Measurements from ENCODE around the gene PIEZO2.

Gene PIEZO2

GRCh38 chr18:10893761-10894160 is 255.6 kb downstream of the PIEZO2 start:
- H3K18ac ChIP-seq (ENCODE audit: low read depth in 1 of 2, low read length in 2 of 2) = no peak overlapping the region
- 97% methylated on average over 5 of the region's 5 CpGs for WGBS
- H3K4ac ChIP-seq (ENCODE audit: low read depth in 1 of 2, low read length in 2 of 2) = no peak overlapping the region
- no peak overlapping the region for H3K14ac ChIP-seq (ENCODE audit: low read length in 2 of 2)
- H3K9me3 ChIP-seq (ENCODE audit: control insufficient read depth, low read length) = no peaks in the 10 kb centered on the region
- no peak overlapping the region for H4K91ac ChIP-seq (ENCODE audit: low read length)
- peaks cover 0 to 6% of the 10 kb centered on the region in 2 experiments for H3K27me3 ChIP-seq (ENCODE audit: control insufficient read depth in 1 of 2, insufficient read depth in 1 of 2, low read length in 2 of 2)
- no peaks in the 10 kb centered on the region for H3K36me3 ChIP-seq (ENCODE audit: control insufficient read depth in 1 of 2, insufficient read depth in 2 of 2, low read depth in 1 of 2, low read length in 2 of 2)
- H2BK12ac ChIP-seq (ENCODE audit: low read length in 2 of 2) = no peak overlapping the region
- peaks cover under 1% of the 10 kb centered on the region for H3K4me1 ChIP-seq (ENCODE audit: control insufficient read depth, insufficient read depth, low read depth, low read length)
- no peak overlapping the region for H4K8ac ChIP-seq (ENCODE audit: low read length)
- DNase-seq = no peak
- H2AK5ac ChIP-seq (ENCODE audit: low read length, severe bottlenecking) = no peak overlapping the region
- no peaks in the 10 kb centered on the region for H3K79me1 ChIP-seq (replicated peaks; ENCODE audit: low read length, poor library complexity, severe bottlenecking)
- H3K27ac ChIP-seq (ENCODE audit: low read length, poor library complexity, severe bottlenecking) = no peak overlapping the region
- no peak overlapping the region for H3K4me3 ChIP-seq (ENCODE audit: insufficient read depth in 1 of 2, low read depth in 1 of 2, low read length in 2 of 2)
- no peak overlapping the region for H2AFZ ChIP-seq (ENCODE audit: low read depth, low read length)
- no peak overlapping the region for H2BK5ac ChIP-seq (ENCODE audit: low read depth, low read length, poor library complexity, severe bottlenecking)
- H2BK15ac ChIP-seq (ENCODE audit: low read depth, poor library complexity, severe bottlenecking) = no peak overlapping the region
- no peak overlapping the region for H2BK120ac ChIP-seq (ENCODE audit: low read depth, low read length)
- no peak overlapping the region for H3K9ac ChIP-seq (ENCODE audit: low read length)
- H3K23ac ChIP-seq (ENCODE audit: low read length in 2 of 2) = no peak overlapping the region
- no peak overlapping the region for H3K4me2 ChIP-seq (ENCODE audit: low read length, poor library complexity, severe bottlenecking)

GRCh38 chr18:10893196-10893595 is 256.2 kb downstream of the PIEZO2 start:
- H3K4ac ChIP-seq (ENCODE audit: low read depth in 1 of 2, low read length in 2 of 2) = peak overlapping the region in 1 of 2 experiments; percentile 66
- H2BK15ac ChIP-seq (ENCODE audit: low read depth, poor library complexity, severe bottlenecking) = no peak overlapping the region
- no peaks in the 10 kb centered on the region for H3K4me1 ChIP-seq (ENCODE audit: control insufficient read depth, insufficient read depth, low read depth, low read length)
- no peak overlapping the region for H4K91ac ChIP-seq (ENCODE audit: low read length)
- peaks cover 0 to 6% of the 10 kb centered on the region in 2 experiments for H3K27me3 ChIP-seq (ENCODE audit: control insufficient read depth in 1 of 2, insufficient read depth in 1 of 2, low read length in 2 of 2)
- peak overlapping the region in 1 of 2 experiments; percentile 37 for H2BK12ac ChIP-seq (ENCODE audit: low read length in 2 of 2)
- H3K9ac ChIP-seq (ENCODE audit: low read length) = no peak overlapping the region
- H4K8ac ChIP-seq (ENCODE audit: low read length) = no peak overlapping the region
- no peak overlapping the region for H3K27ac ChIP-seq (ENCODE audit: low read length, poor library complexity, severe bottlenecking)
- peak overlapping the region; percentile 78 to 89 for H3K18ac ChIP-seq (ENCODE audit: low read depth in 1 of 2, low read length in 2 of 2)
- no peak overlapping the region for H3K4me2 ChIP-seq (ENCODE audit: low read length, poor library complexity, severe bottlenecking)
- H2BK120ac ChIP-seq (ENCODE audit: low read depth, low read length) = no peak overlapping the region
- H3K9me3 ChIP-seq (ENCODE audit: control insufficient read depth, low read length) = no peaks in the 10 kb centered on the region
- H2AFZ ChIP-seq (ENCODE audit: low read depth, low read length) = no peak overlapping the region
- H3K23ac ChIP-seq (ENCODE audit: low read length in 2 of 2) = no peak overlapping the region
- DNase-seq = no peak
- H3K4me3 ChIP-seq (ENCODE audit: insufficient read depth in 1 of 2, low read depth in 1 of 2, low read length in 2 of 2) = no peak overlapping the region
- no peak overlapping the region for H2AK5ac ChIP-seq (ENCODE audit: low read length, severe bottlenecking)
- WGBS = 68% methylated on average over 1 of the region's 2 CpGs
- H3K79me1 ChIP-seq (replicated peaks; ENCODE audit: low read length, poor library complexity, severe bottlenecking) = no peaks in the 10 kb centered on the region
- peak overlapping the region in 1 of 2 experiments; percentile 86 for H3K14ac ChIP-seq (ENCODE audit: low read length in 2 of 2)
- no peak overlapping the region for H2BK5ac ChIP-seq (ENCODE audit: low read depth, low read length, poor library complexity, severe bottlenecking)
- H3K36me3 ChIP-seq (ENCODE audit: control insufficient read depth in 1 of 2, insufficient read depth in 2 of 2, low read depth in 1 of 2, low read length in 2 of 2) = no peaks in the 10 kb centered on the region

GRCh38 chr18:10892786-10893185 is 256.6 kb downstream of the PIEZO2 start:
- H3K4me3 ChIP-seq (ENCODE audit: insufficient read depth in 1 of 2, low read depth in 1 of 2, low read length in 2 of 2) = no peak overlapping the region
- H3K4ac ChIP-seq (ENCODE audit: low read depth in 1 of 2, low read length in 2 of 2) = no peak overlapping the region
- H2BK15ac ChIP-seq (ENCODE audit: low read depth, poor library complexity, severe bottlenecking) = no peak overlapping the region
- H3K4me2 ChIP-seq (ENCODE audit: low read length, poor library complexity, severe bottlenecking) = no peak overlapping the region
- H2AFZ ChIP-seq (ENCODE audit: low read depth, low read length) = no peak overlapping the region
- no peak overlapping the region for H3K14ac ChIP-seq (ENCODE audit: low read length in 2 of 2)
- no peak overlapping the region for H3K9ac ChIP-seq (ENCODE audit: low read length)
- H3K27me3 ChIP-seq (ENCODE audit: control insufficient read depth in 1 of 2, insufficient read depth in 1 of 2, low read length in 2 of 2) = peaks cover 0 to 6% of the 10 kb centered on the region in 2 experiments
- no peak overlapping the region for H3K23ac ChIP-seq (ENCODE audit: low read length in 2 of 2)
- no peak overlapping the region for H4K8ac ChIP-seq (ENCODE audit: low read length)
- peak; percentile 67 for DNase-seq
- no peak overlapping the region for H2AK5ac ChIP-seq (ENCODE audit: low read length, severe bottlenecking)
- H2BK12ac ChIP-seq (ENCODE audit: low read length in 2 of 2) = no peak overlapping the region
- no peak overlapping the region for H2BK5ac ChIP-seq (ENCODE audit: low read depth, low read length, poor library complexity, severe bottlenecking)
- H3K27ac ChIP-seq (ENCODE audit: low read length, poor library complexity, severe bottlenecking) = no peak overlapping the region
- no peak overlapping the region for H4K91ac ChIP-seq (ENCODE audit: low read length)
- H3K9me3 ChIP-seq (ENCODE audit: control insufficient read depth, low read length) = no peaks in the 10 kb centered on the region
- no peaks in the 10 kb centered on the region for H3K36me3 ChIP-seq (ENCODE audit: control insufficient read depth in 1 of 2, insufficient read depth in 2 of 2, low read depth in 1 of 2, low read length in 2 of 2)
- H3K79me1 ChIP-seq (replicated peaks; ENCODE audit: low read length, poor library complexity, severe bottlenecking) = no peaks in the 10 kb centered on the region
- no peak overlapping the region for H2BK120ac ChIP-seq (ENCODE audit: low read depth, low read length)
- no CpG with 5 or more reads among the region's 1 CpG for WGBS
- no peak overlapping the region for H3K18ac ChIP-seq (ENCODE audit: low read depth in 1 of 2, low read length in 2 of 2)
- no peaks in the 10 kb centered on the region for H3K4me1 ChIP-seq (ENCODE audit: control insufficient read depth, insufficient read depth, low read depth, low read length)

GRCh38 chr18:10890022-10890421 is 259.3 kb downstream of the PIEZO2 start:
- Histone ChIP-seq H3K23ac (ENCODE audit: low read length in 2 of 2) (no peak overlapping the region), H3K4me3 (ENCODE audit: insufficient read depth in 1 of 2, low read depth in 1 of 2, low read length in 2 of 2) (no peak overlapping the region), H3K18ac (ENCODE audit: low read depth in 1 of 2, low read length in 2 of 2) (no peak overlapping the region), H2BK120ac (ENCODE audit: low read depth, low read length) (no peak overlapping the region), H2AFZ (ENCODE audit: low read depth, low read length) (no peak overlapping the region), H4K8ac (ENCODE audit: low read length) (no peak overlapping the region), H3K9ac (ENCODE audit: low read length) (no peak overlapping the region), H2BK15ac (ENCODE audit: low read depth, poor library complexity, severe bottlenecking) (no peak overlapping the region), H3K4me2 (ENCODE audit: low read length, poor library complexity, severe bottlenecking) (no peak overlapping the region), H2AK5ac (ENCODE audit: low read length, severe bottlenecking) (no peak overlapping the region), H3K27me3 (ENCODE audit: control insufficient read depth in 1 of 2, insufficient read depth in 1 of 2, low read length in 2 of 2) (peaks cover 0 to 6% of the 10 kb centered on the region in 2 experiments), H2BK12ac (ENCODE audit: low read length in 2 of 2) (no peak overlapping the region), H4K91ac (ENCODE audit: low read length) (no peak overlapping the region), H3K14ac (ENCODE audit: low read length in 2 of 2) (no peak overlapping the region), H3K4ac (ENCODE audit: low read depth in 1 of 2, low read length in 2 of 2) (no peak overlapping the region), H3K79me1 (replicated peaks; ENCODE audit: low read length, poor library complexity, severe bottlenecking) (no peaks in the 10 kb centered on the region), H2BK5ac (ENCODE audit: low read depth, low read length, poor library complexity, severe bottlenecking) (no peak overlapping the region), H3K9me3 (ENCODE audit: control insufficient read depth, low read length) (no peaks in the 10 kb centered on the region), H3K36me3 (ENCODE audit: control insufficient read depth in 1 of 2, insufficient read depth in 2 of 2, low read depth in 1 of 2, low read length in 2 of 2) (no peaks in the 10 kb centered on the region), H3K27ac (ENCODE audit: low read length, poor library complexity, severe bottlenecking) (no peak overlapping the region), H3K4me1 (ENCODE audit: control insufficient read depth, insufficient read depth, low read depth, low read length) (no peaks in the 10 kb centered on the region)
- no peak for DNase-seq
- no CpG with 5 or more reads among the region's 1 CpG for WGBS

Data from mesenchymal stem cell (in vitro differentiated cells and primary cell).